Keratinocyte (primary cell): Measurements from ENCODE around the gene ZNF668. TPM values are rescaled to one million over a fixed set of nuclear protein-coding genes. Genes with fewer than 3 reads are reported as not detected.

Experiments
- DNase-seq: peaks from one replicate; pipeline ENCODE4 v3.0.0-alpha.2; 2011; ENCODE audit warnings: low read depth, missing footprints, low spot score
- FAIRE-seq: peaks from 2 replicates; lab custom pipeline; 2011; peaks lifted over from hg19 to GRCh38; lab: Jason Lieb, UNC
- H2AFZ ChIP-seq: 2 replicates; pipeline ENCODE4 v1.6.0; 2012; ENCODE audit warnings: low read length, control low read depth, inconsistent platforms; ENCODE audit not compliant: control insufficient read depth
- H3K27ac ChIP-seq: 2 replicates; pipeline ENCODE4 v1.5.1; 2011; ENCODE audit warnings: low read length; ENCODE audit not compliant: control insufficient read depth, insufficient read depth
- H3K27me3 ChIP-seq: 3 replicates; pipeline ENCODE4 v1.6.0; 2011; ENCODE audit warnings: low read length; ENCODE audit not compliant: control insufficient read depth, insufficient read depth; ENCODE audit errors: extremely low read depth
- H3K36me3 ChIP-seq, 2 experiments: 2 replicates in 1 of 2; 3 replicates in 1 of 2; pipeline ENCODE4 v1.5.1; 2011; ENCODE audit warnings: low read length in 2 of 2, mild to moderate bottlenecking in 1 of 2; ENCODE audit not compliant: control insufficient read depth in 2 of 2, insufficient read depth in 2 of 2; ENCODE audit errors: extremely low read depth in 1 of 2
- H3K4me1 ChIP-seq: 3 replicates; pipeline ENCODE4 v1.5.1; 2011; ENCODE audit warnings: low read length; ENCODE audit not compliant: control insufficient read depth, insufficient read depth; ENCODE audit errors: extremely low read depth
- H3K4me2 ChIP-seq: 3 replicates; pipeline ENCODE4 v1.6.0; 2011; ENCODE audit warnings: low read depth, low read length; ENCODE audit not compliant: control insufficient read depth, insufficient read depth; ENCODE audit errors: extremely low read depth
- H3K4me3 ChIP-seq, 3 experiments: fragments of 200-600 bp in 1 of 3; sonication (generic) in 1 of 3; 2 replicates in 2 of 3; 3 replicates in 1 of 3; pipeline ENCODE4 v1.5.1; 2011 to 2016; ENCODE audit warnings: low read length in 3 of 3, mild to moderate bottlenecking in 3 of 3, control low read depth in 2 of 3, inconsistent platforms in 1 of 3, low read depth in 1 of 3, mixed read lengths in 1 of 3, mixed run types in 1 of 3, moderate library complexity in 1 of 3; ENCODE audit not compliant: control insufficient read depth in 2 of 3, insufficient read depth in 2 of 3; ENCODE audit errors: extremely low read depth in 1 of 3
- H3K79me2 ChIP-seq: 2 replicates; pipeline ENCODE4 v1.6.0; 2012; ENCODE audit warnings: low read length; ENCODE audit not compliant: control insufficient read depth, insufficient read depth
- H3K9ac ChIP-seq: 3 replicates; pipeline ENCODE4 v1.6.0; 2011; ENCODE audit warnings: low read length; ENCODE audit not compliant: control insufficient read depth, insufficient read depth; ENCODE audit errors: extremely low read depth
- H3K9me1 ChIP-seq: 3 replicates; pipeline ENCODE4 v1.6.0; 2011; ENCODE audit warnings: low read length; ENCODE audit not compliant: control insufficient read depth, insufficient read depth; ENCODE audit errors: extremely low read depth
- H3K9me3 ChIP-seq: 2 replicates; pipeline ENCODE4 v1.5.1; 2012; ENCODE audit warnings: low read depth, low read length; ENCODE audit not compliant: control insufficient read depth
- H4K20me1 ChIP-seq: 3 replicates; pipeline ENCODE4 v1.6.0; 2011; ENCODE audit warnings: low read length; ENCODE audit not compliant: control insufficient read depth, insufficient read depth; ENCODE audit errors: extremely low read depth
- EZH2 ChIP-seq: IDR thresholded peaks from one replicate; pipeline ENCODE4 v1.6.1; 2012; ENCODE audit warnings: inconsistent platforms, mild to moderate bottlenecking, low read length, moderate library complexity
- dilution Hi-C: fragments of 300-500 bp; cut with MboI; formaldehyde crosslinking; loops from one replicate; pipeline ENCODE4 v1.7.0; 2020; ENCODE audit warnings: low sequenced_read_pairs; ENCODE audit not compliant: extremely low pct_ligation_motif_present
- polyA plus RNA-seq, 5 experiments: library from polyadenylated mRNA; depleted of rRNA in 3 of 5; stranded (reverse) in 3 of 5; stranded (forward) in 1 of 5; unstranded in 1 of 5; fragments of >200 nt; gene quantifications; 1 replicate in 1 of 5; 2 replicates in 3 of 5; 3 replicates in 1 of 5; pipeline versions ENCODE4 v1.2.1 to v1.2.3, GENCODE V29; 2011 to 2012; ENCODE audit warnings: missing spikeins in 2 of 5, low read depth in 1 of 5, low replicate concordance in 1 of 5
- TF ChIP-seq, protein P1 (sequence below), 3 experiments: IDR thresholded peaks in 1 of 3; conservative IDR thresholded peaks in 1 of 3; optimal IDR thresholded peaks in 1 of 3; 2 replicates in 2 of 3; 3 replicates in 1 of 3; pipeline versions ENCODE3 to v1.5.1; 2011; ENCODE audit warnings: low read length in 3 of 3, mild to moderate bottlenecking in 3 of 3, moderate library complexity in 2 of 3, control low read depth in 1 of 3, inconsistent platforms in 1 of 3; ENCODE audit not compliant: insufficient read depth in 2 of 3; ENCODE audit errors: extremely low read depth in 1 of 3

Gene ZNF668
- polyA plus RNA-seq, 1 donor (not counting 4 experiments of a cell fraction or from before 2014, with no cell fraction given) = 5.5 TPM

- no peak for DNase-seq
- no peak for TF ChIP-seq EZH2
- TF ChIP-seq, protein P1, sequence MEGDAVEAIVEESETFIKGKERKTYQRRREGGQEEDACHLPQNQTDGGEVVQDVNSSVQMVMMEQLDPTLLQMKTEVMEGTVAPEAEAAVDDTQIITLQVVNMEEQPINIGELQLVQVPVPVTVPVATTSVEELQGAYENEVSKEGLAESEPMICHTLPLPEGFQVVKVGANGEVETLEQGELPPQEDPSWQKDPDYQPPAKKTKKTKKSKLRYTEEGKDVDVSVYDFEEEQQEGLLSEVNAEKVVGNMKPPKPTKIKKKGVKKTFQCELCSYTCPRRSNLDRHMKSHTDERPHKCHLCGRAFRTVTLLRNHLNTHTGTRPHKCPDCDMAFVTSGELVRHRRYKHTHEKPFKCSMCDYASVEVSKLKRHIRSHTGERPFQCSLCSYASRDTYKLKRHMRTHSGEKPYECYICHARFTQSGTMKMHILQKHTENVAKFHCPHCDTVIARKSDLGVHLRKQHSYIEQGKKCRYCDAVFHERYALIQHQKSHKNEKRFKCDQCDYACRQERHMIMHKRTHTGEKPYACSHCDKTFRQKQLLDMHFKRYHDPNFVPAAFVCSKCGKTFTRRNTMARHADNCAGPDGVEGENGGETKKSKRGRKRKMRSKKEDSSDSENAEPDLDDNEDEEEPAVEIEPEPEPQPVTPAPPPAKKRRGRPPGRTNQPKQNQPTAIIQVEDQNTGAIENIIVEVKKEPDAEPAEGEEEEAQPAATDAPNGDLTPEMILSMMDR (optimal IDR thresholded peaks at IDR 0.05 in 1 of 3, IDR thresholded peaks at IDR 0.05 in 1 of 3, conservative IDR thresholded peaks at IDR 0.05 in 1 of 3; ENCODE audit: extremely low read depth in 1 of 3, insufficient read depth in 2 of 3, low read length in 3 of 3) = no peak
Observed at GRCh38 chr16:31085873-31086628, 12.0 kb upstream of the ZNF668 start.

DNA sequence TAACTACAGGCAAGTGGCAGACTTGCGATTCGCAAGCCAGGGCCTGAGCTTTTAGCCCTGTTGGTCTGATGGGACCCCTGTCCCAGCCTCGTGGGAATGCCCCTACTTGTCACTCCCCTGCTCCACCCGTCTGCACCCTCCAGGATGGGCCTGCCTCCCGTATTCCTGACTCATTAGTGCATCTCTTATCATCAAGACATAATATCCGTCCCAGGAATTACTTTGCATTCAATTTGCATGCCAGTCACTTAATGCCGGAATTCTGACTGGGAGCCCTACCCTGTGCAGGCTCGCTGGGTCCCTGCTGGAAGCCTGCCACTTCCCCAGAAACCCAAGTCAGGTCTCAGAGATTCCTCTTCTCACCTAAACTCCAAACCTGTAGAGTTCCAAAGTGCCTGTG lies 11.4 kb upstream of the ZNF668 start:
- DNase-seq (no peak), FAIRE-seq (no peak)
- H4K20me1 ChIP-seq = no peaks in the 10 kb centered on the region
- peaks cover 11 to 13% of the 10 kb centered on the region in 2 experiments for H3K36me3 ChIP-seq
- TF ChIP-seq, protein P1 (optimal IDR thresholded peaks at IDR 0.05 in 1 of 3, IDR thresholded peaks at IDR 0.05 in 1 of 3, conservative IDR thresholded peaks at IDR 0.05 in 1 of 3; ENCODE audit: extremely low read depth in 1 of 3, insufficient read depth in 2 of 3, low read length in 3 of 3) = no peak
- no peak for TF ChIP-seq EZH2
- no peaks in the 10 kb centered on the region for H3K9me3 ChIP-seq
- H3K9me1 ChIP-seq = no peaks in the 10 kb centered on the region
- no peak overlapping the region for H3K4me2 ChIP-seq
- H2AFZ ChIP-seq = no peak overlapping the region
- H3K4me1 ChIP-seq = peaks cover 9% of the 10 kb centered on the region
- no peaks in the 10 kb centered on the region for H3K27me3 ChIP-seq
- no peak overlapping the region for H3K9ac ChIP-seq
- peak overlapping the region; percentile 39 for H3K27ac ChIP-seq
- no peak overlapping the region for H3K4me3 ChIP-seq
- H3K79me2 ChIP-seq = peaks cover 14% of the 10 kb centered on the region
- dilution Hi-C loops = no loop called here

More at GRCh38 chr16:31085873-31086628, 12.0 kb upstream of the ZNF668 start:
- no peak overlapping the region for H3K4me2 ChIP-seq
- dilution Hi-C loops = no loop called here
- H3K9ac ChIP-seq = no peak overlapping the region
- peak overlapping the region; percentile 18 for H3K27ac ChIP-seq
- H3K4me1 ChIP-seq = peaks cover 12% of the 10 kb centered on the region
- H3K4me3 ChIP-seq = no peak overlapping the region
- FAIRE-seq = no peak
- H4K20me1 ChIP-seq = no peaks in the 10 kb centered on the region
- H2AFZ ChIP-seq = no peak overlapping the region
- peaks cover 12 to 13% of the 10 kb centered on the region in 2 experiments for H3K36me3 ChIP-seq
- no peaks in the 10 kb centered on the region for H3K9me3 ChIP-seq
- H3K27me3 ChIP-seq = no peaks in the 10 kb centered on the region
- H3K9me1 ChIP-seq = no peaks in the 10 kb centered on the region
- H3K79me2 ChIP-seq = peaks cover 11% of the 10 kb centered on the region
